BE2C (cell line): Measurements from ENCODE around the gene CMC2.

Experiments
- DNase-seq: peaks from one replicate; pipeline ENCODE4 v3.0.0-alpha.2; 2020
- H3K27me3 ChIP-seq: fragments of 250-450 bp; sonication (Bioruptor Pico); 2 replicates; pipeline ENCODE4 v1.5.1; 2020; ENCODE audit warnings: mild to moderate bottlenecking
- H3K36me3 ChIP-seq: fragments of 250-450 bp; sonication (Bioruptor Pico); 2 replicates; pipeline ENCODE4 v1.5.1; 2020; ENCODE audit warnings: mild to moderate bottlenecking
- H3K4me1 ChIP-seq: fragments of 250-450 bp; sonication (Bioruptor Pico); 2 replicates; pipeline ENCODE4 v1.5.1; 2020
- H3K4me3 ChIP-seq: 2 replicates; pipeline ENCODE4 v1.5.1; 2011; ENCODE audit warnings: low read depth, low read length
- H3K9me3 ChIP-seq: fragments of 250-450 bp; sonication (Bioruptor Pico); 2 replicates; pipeline ENCODE4 v1.5.1; 2020
- CTCF ChIP-seq: IDR thresholded peaks from 2 replicates; pipeline ENCODE4 v1.5.1; 2012; ENCODE audit warnings: mild to moderate bottlenecking, low read depth, low read length

CMC2 gene

GRCh38 chr16:80974649-80975376, 31.9 kb downstream of the CMC2 start:
- no peaks in the 10 kb centered on the region for H3K9me3 ChIP-seq
- no peaks in the 10 kb centered on the region for H3K4me1 ChIP-seq
- H3K27me3 ChIP-seq: no peaks in the 10 kb centered on the region
- peak; percentile 42 for TF ChIP-seq CTCF
- DNase-seq: no peak
- peaks cover 21% of the 10 kb centered on the region for H3K36me3 ChIP-seq
- H3K4me3 ChIP-seq: no peak overlapping the region

- DNase-seq: no peak
- Histone ChIP-seq H3K4me1 (no peaks in the 10 kb centered on the region), H3K27me3 (no peaks in the 10 kb centered on the region), H3K4me3 (no peak overlapping the region), H3K9me3 (no peaks in the 10 kb centered on the region), H3K36me3 (peaks cover 20% of the 10 kb centered on the region)
- no peak for TF ChIP-seq CTCF
These were observed 32.7 kb downstream of the CMC2 start for GRCh38 chr16:80973991-80974390.

GRCh38 chr16:80972611-80973010, 34.1 kb downstream of the CMC2 start:
- no peaks in the 10 kb centered on the region for H3K27me3 ChIP-seq
- H3K4me3 ChIP-seq: no peak overlapping the region
- H3K4me1 ChIP-seq: no peaks in the 10 kb centered on the region
- TF ChIP-seq CTCF: no peak
- H3K36me3 ChIP-seq: peaks cover 20% of the 10 kb centered on the region
- H3K9me3 ChIP-seq: no peaks in the 10 kb centered on the region
- DNase-seq: no peak

GRCh38 chr16:80971819-80972218, 34.9 kb downstream of the CMC2 start:
- H3K4me3 ChIP-seq: no peak overlapping the region
- peaks cover 20% of the 10 kb centered on the region for H3K36me3 ChIP-seq
- no peak for TF ChIP-seq CTCF

GRCh38 chr16:80969114-80969484, 37.6 kb downstream of the CMC2 start:
- DNase-seq: no peak
- TF ChIP-seq CTCF: no peak
- Histone ChIP-seq H3K27me3 (no peaks in the 10 kb centered on the region), H3K4me1 (no peaks in the 10 kb centered on the region), H3K9me3 (no peaks in the 10 kb centered on the region), H3K36me3 (0 out of 2 replicates have a peak, but pooled peaks cover 3% of the 10 kb centered on the region), H3K4me3 (no peak overlapping the region)

More at GRCh38 chr16:80971819-80972218, 34.9 kb downstream of the CMC2 start:
- no peak for DNase-seq
- Histone ChIP-seq H3K4me1 (no peaks in the 10 kb centered on the region), H3K9me3 (no peaks in the 10 kb centered on the region), H3K27me3 (no peaks in the 10 kb centered on the region)

- Histone ChIP-seq H3K9me3 (no peaks in the 10 kb centered on the region), H3K4me3 (no peak overlapping the region), H3K36me3 (0 out of 2 replicates have a peak, but pooled peaks cover 1% of the 10 kb centered on the region), H3K27me3 (no peaks in the 10 kb centered on the region), H3K4me1 (no peaks in the 10 kb centered on the region)
- no peak for TF ChIP-seq CTCF
- DNase-seq: no peak
These were observed 38.1 kb downstream of the CMC2 start for GRCh38 chr16:80968386-80969113.
